Aorta (tissue), 5 donors: ENCODE data around the gene TRAPPC10. TPM values are rescaled to one million over a fixed set of nuclear protein-coding genes. Genes with fewer than 3 reads are reported as not detected.
A peak's percentile ranks its signal among the peaks of the same experiment; 100 is the strongest.

Source experiments
- ATAC-seq: fragments of 200-7000 bp; cut with Tn5 transposase; one replicate; pipeline ENCODE4 v1.9.1; 2022; ENCODE audit warnings: moderate library complexity; ENCODE audit not compliant: low FRiP score
- DNase-seq, 2 donors: peaks; one replicate each; pipeline ENCODE4 v3.0.0-alpha.2; 2020
- H3K27ac ChIP-seq, 2 donors: one replicate each; pipeline ENCODE4 v1.5.1; 2013; ENCODE audit warnings: low read length in 2 of 2, mild to moderate bottlenecking in 2 of 2, moderate library complexity in 2 of 2, control low read depth in 1 of 2, inconsistent platforms in 1 of 2, low read depth in 1 of 2
- H3K27me3 ChIP-seq, 2 donors: one replicate each; pipeline ENCODE4 v1.6.1; 2013; ENCODE audit warnings: control low read depth in 1 of 2, low read length in 1 of 2, mild to moderate bottlenecking in 1 of 2, moderate library complexity in 1 of 2; ENCODE audit not compliant: insufficient read depth in 2 of 2, control insufficient read depth in 1 of 2
- H3K36me3 ChIP-seq, 2 donors: one replicate each; pipeline ENCODE4 v1.6.1; 2013; ENCODE audit warnings: control low read depth in 1 of 2, low read length in 1 of 2, mild to moderate bottlenecking in 1 of 2; ENCODE audit not compliant: insufficient read depth in 2 of 2, control insufficient read depth in 1 of 2
- H3K4me1 ChIP-seq, 2 donors: one replicate each; pipeline ENCODE4 v1.6.1; 2013; ENCODE audit warnings: low read length in 2 of 2, control low read depth in 1 of 2, mild to moderate bottlenecking in 1 of 2, moderate library complexity in 1 of 2; ENCODE audit not compliant: insufficient read depth in 2 of 2, control insufficient read depth in 1 of 2
- H3K4me3 ChIP-seq, 2 donors: one replicate each; pipeline ENCODE4 v1.5.1; 2013; ENCODE audit warnings: low read length in 2 of 2, control low read depth in 1 of 2, mild to moderate bottlenecking in 1 of 2
- H3K9me3 ChIP-seq: one replicate; pipeline ENCODE4 v1.6.1; 2013; ENCODE audit warnings: mild to moderate bottlenecking, low read length; ENCODE audit not compliant: control insufficient read depth
- WGBS, 2 donors: extraction: QIAGEN DNeasy Blood & Tissue Kit; methylation state at CpG; one replicate each; pipeline ENCODE4 v1.1.7; 2013; 5-methylcytosine and 5-hydroxymethylcytosine counted together
- intact Hi-C, 2 donors: fragments of 100-400 bp; cut with DNase I; formaldehyde crosslinking; loops; one replicate each; pipeline versions ENCODE4 v1.14.2 to v1.15.0; 2022
- polyA plus RNA-seq, 2 donors: library from polyadenylated mRNA; stranded (reverse); fragments of 200-250 nt; gene quantifications; one replicate each; pipeline ENCODE4 v1.2.3, GENCODE V29; 2013
- total RNA-seq, 2 donors: library from RNA; stranded (reverse); fragmentation: NEBNext Ultra II Directional; extraction: Animal tissue kit (Norgen Biotek cat#: 25700); gene quantifications; one replicate each; pipeline ENCODE4 v1.2.1, GENCODE V29; 2021
- donor health status: healthy with polysubstance abuse.
- donor health status: Bipolar disorder and iron deficiency.
- donor health status: DM: no; HTN: no; CAD: no.
- donor health status: DM: no; HTN: no; CAD: no.
- donor health status: DM: yes; HTN: yes; CAD: no.

The TRAPPC10 gene
- total and polyA plus RNA-seq, 4 donors, result 3.5 to 41.5 (median 20.4) TPM

GRCh38 chr21:44057960-44058651, 46.0 kb downstream of the TRAPPC10 start:
- H3K4me3 ChIP-seq, result no peak overlapping the region
- whole genome bisulfite sequencing, 2 donors, result 90 to 94% methylated on average over 15 of the region's 15 CpGs
- DNase-seq (peak in 1 of 2 donors; percentile 16), ATAC-seq (no peak)
- no peak overlapping the region for H3K27ac ChIP-seq
- H3K27me3 ChIP-seq, result no peaks in the 10 kb centered on the region
- no peaks in the 10 kb centered on the region for H3K36me3 ChIP-seq
- intact Hi-C loops, result no loop called here
- no peaks in the 10 kb centered on the region for H3K9me3 ChIP-seq
- no peaks in the 10 kb centered on the region for H3K4me1 ChIP-seq

- DNase-seq (no peak), ATAC-seq (no peak)
- Histone ChIP-seq H3K4me1 (no peaks in the 10 kb centered on the region), H3K36me3 (no peaks in the 10 kb centered on the region), H3K9me3 (no peaks in the 10 kb centered on the region), H3K27ac (no peak overlapping the region), H3K4me3 (no peak overlapping the region), H3K27me3 (no peaks in the 10 kb centered on the region)
- WGBS, 2 donors, result 89 to 92% methylated on average over 12 of the region's 12 CpGs
- intact Hi-C loops, result no loop called here
Measured at GRCh38 chr21:44058652-44058964, 46.5 kb downstream of the TRAPPC10 start.

- DNase-seq, result no peak
- H3K36me3 ChIP-seq, result peaks cover 0 to 1% of the 10 kb centered on the region in 2 donors
- intact Hi-C loops, result no loop called here
- H3K27me3 ChIP-seq, result no peaks in the 10 kb centered on the region
- no peak overlapping the region for H3K27ac ChIP-seq
- WGBS, 2 donors, result 75 to 86% methylated on average over 17 of the region's 17 CpGs
- no peak for ATAC-seq
- no peaks in the 10 kb centered on the region for H3K9me3 ChIP-seq
- H3K4me1 ChIP-seq, result no peaks in the 10 kb centered on the region
- no peak overlapping the region for H3K4me3 ChIP-seq
Measured at GRCh38 chr21:44058981-44059380, 46.9 kb downstream of the TRAPPC10 start.

GRCh38 chr21:44059710-44060109, 47.6 kb downstream of the TRAPPC10 start:
- Histone ChIP-seq H3K4me1 (no peaks in the 10 kb centered on the region), H3K9me3 (no peaks in the 10 kb centered on the region), H3K36me3 (peaks cover 0 to 1% of the 10 kb centered on the region in 2 donors), H3K27me3 (no peaks in the 10 kb centered on the region), H3K27ac (no peak overlapping the region), H3K4me3 (no peak overlapping the region)
- 92 to 95% methylated on average over 4 of the region's 4 CpGs for WGBS, 2 donors
- ATAC-seq (no peak), DNase-seq (no peak)
- intact Hi-C loops, result no loop called here

- ATAC-seq (no peak), DNase-seq (no peak)
- Histone ChIP-seq H3K36me3 (peaks cover 0 to 1% of the 10 kb centered on the region in 2 donors), H3K9me3 (no peaks in the 10 kb centered on the region), H3K27ac (no peak overlapping the region), H3K4me3 (no peak overlapping the region), H3K4me1 (no peaks in the 10 kb centered on the region), H3K27me3 (no peaks in the 10 kb centered on the region)
- 85 to 89% methylated on average over 7 of the region's 7 CpGs for WGBS, 2 donors
- intact Hi-C loops, result no loop called here
Measured at GRCh38 chr21:44062380-44062779, 50.3 kb downstream of the TRAPPC10 start.

- Histone ChIP-seq H3K4me1 (no peaks in the 10 kb centered on the region), H3K9me3 (no peaks in the 10 kb centered on the region), H3K4me3 (no peak overlapping the region), H3K27me3 (no peaks in the 10 kb centered on the region), H3K27ac (no peak overlapping the region), H3K36me3 (peaks cover 0 to 1% of the 10 kb centered on the region in 2 donors)
- no peak for DNase-seq
- ATAC-seq, result no peak
- intact Hi-C loops, result no loop called here
- 94 to 96% methylated on average over 19 of the region's 19 CpGs for WGBS, 2 donors
Measured at GRCh38 chr21:44063151-44063912, 51.2 kb downstream of the TRAPPC10 start.

GRCh38 chr21:44064852-44065403, 52.8 kb downstream of the TRAPPC10 start:
- intact Hi-C loops, result no loop called here
- no peak overlapping the region for H3K27ac ChIP-seq
- H3K36me3 ChIP-seq, result peaks cover 0 to 1% of the 10 kb centered on the region in 2 donors
- DNase-seq (no peak), ATAC-seq (no peak)
- no peaks in the 10 kb centered on the region for H3K27me3 ChIP-seq
- no peak overlapping the region for H3K4me3 ChIP-seq
- 93 to 95% methylated on average over 13 of the region's 13 CpGs for WGBS, 2 donors
- H3K9me3 ChIP-seq, result no peaks in the 10 kb centered on the region
- H3K4me1 ChIP-seq, result no peaks in the 10 kb centered on the region

- DNase-seq (no peak), ATAC-seq (no peak)
Measured at GRCh38 chr21:44065428-44065827, 53.3 kb downstream of the TRAPPC10 start.

GRCh38 chr21:44066116-44066515, 54.0 kb downstream of the TRAPPC10 start:
- no peaks in the 10 kb centered on the region for H3K4me1 ChIP-seq
- no peaks in the 10 kb centered on the region for H3K9me3 ChIP-seq
- intact Hi-C loops, result no loop called here
- 87 to 94% methylated on average over 10 of the region's 10 CpGs for WGBS, 2 donors
- H3K36me3 ChIP-seq, result peaks cover 0 to 1% of the 10 kb centered on the region in 2 donors
- DNase-seq (no peak), ATAC-seq (no peak)
- no peak overlapping the region for H3K4me3 ChIP-seq
- no peaks in the 10 kb centered on the region for H3K27me3 ChIP-seq
- H3K27ac ChIP-seq, result no peak overlapping the region

More at GRCh38 chr21:44065428-44065827, 53.3 kb downstream of the TRAPPC10 start:
- no peaks in the 10 kb centered on the region for H3K27me3 ChIP-seq
- no peak overlapping the region for H3K4me3 ChIP-seq
- H3K9me3 ChIP-seq, result no peaks in the 10 kb centered on the region
- 90 to 92% methylated on average over 9 of the region's 9 CpGs for WGBS, 2 donors
- H3K36me3 ChIP-seq, result peaks cover 0 to 1% of the 10 kb centered on the region in 2 donors
- H3K27ac ChIP-seq, result no peak overlapping the region
- no peaks in the 10 kb centered on the region for H3K4me1 ChIP-seq
- intact Hi-C loops, result no loop called here
